Cerebellar cortex (tissue), 1 donor: Measurements from ENCODE around the gene ZFAND3.

Source experiments
- DNase-seq: peaks from one replicate; pipeline ENCODE4 v3.0.0-alpha.2; 2015; ENCODE audit warnings: low spot score

Gene ZFAND3

DNA sequence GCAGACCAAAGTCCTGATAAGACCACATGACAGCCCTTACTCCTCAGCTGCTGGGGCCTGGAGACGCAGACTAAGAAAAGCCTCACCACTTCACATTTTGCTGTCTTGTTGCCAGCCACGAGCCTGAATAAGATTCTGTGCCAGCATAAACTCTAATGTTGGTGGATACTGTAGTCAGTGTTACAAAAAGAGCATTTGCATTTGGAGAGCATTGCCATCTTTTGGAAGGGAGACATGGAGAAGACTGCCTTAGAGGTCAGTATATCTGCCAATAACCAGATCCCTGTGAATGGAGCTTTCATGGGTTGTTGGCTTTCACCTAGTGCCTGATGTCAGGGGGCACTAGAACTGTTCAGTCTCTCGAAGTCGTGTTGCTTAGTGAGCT, 315.2 kb downstream of the ZFAND3 start:
- DNase-seq: no peak

DNA sequence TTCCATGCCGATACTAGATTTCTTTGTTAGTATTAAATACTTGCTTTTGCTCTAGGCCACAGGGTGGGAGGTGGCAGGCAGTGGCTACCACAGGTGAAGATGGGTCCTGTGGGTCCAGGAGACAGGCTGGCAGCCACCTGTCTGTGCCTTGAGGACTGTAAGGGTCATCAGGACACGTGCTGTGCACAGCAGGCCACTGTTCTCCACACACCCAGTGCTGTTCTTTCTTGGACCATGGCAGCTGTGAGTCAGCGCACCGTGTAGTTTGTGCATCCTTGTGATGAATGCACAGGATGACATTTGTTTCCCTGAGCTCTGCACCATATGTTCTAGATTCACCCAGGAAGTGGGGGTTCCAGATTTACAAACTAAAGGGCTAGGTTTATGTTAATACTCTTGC, 317.0 kb downstream of the ZFAND3 start:
- no peak for DNase-seq

DNA sequence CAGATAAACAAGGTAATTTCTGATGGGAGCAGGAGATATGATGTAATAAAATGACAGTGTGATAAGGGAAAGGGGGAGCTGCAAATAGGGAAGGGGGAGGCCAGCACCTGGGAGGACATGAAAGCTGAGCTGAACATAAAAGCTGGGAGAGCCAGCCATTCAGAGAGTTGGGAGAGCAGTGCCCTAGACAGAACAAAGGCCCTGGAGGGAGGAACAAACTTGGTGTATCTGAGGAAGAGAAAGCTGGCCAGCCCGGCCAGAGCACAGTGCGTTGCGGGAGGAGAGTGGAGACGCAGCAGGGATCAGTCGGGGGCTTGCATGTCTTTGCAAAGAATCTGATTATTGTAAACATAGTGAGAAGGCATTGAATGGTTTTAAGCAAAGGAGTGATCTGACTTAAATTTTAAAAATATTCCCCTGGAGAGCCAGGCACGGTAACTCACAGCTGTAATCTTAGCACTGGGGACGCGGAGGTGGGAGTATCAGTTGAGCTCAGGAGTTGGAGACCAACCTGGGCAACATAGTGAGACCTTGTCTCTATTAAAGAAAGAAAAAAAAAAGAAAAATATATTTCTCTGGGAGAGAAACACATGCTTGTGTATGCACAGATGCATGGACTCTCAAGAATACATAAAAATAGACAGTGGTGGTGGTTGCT, 318.2 kb downstream of the ZFAND3 start:
- no peak for DNase-seq

DNA sequence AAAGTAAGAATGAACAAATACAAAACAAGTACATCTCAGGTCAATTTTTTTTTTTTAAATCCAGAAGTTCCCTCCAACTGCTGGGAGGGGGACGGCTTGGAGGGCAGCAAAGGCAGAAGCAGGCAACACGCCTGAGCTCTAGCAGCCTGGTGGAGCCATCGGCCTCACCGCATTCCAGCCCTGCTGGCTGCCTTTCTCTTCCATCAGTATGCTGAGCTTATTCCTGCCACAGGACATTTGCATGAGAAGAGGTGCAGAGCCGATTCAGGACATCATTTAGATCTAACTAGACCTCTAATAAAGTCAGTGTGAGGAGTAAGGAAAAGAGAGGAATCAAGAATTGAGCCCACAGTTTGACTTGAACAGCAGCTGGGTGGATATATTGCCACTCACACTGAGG, 318.8 kb downstream of the ZFAND3 start:
- DNase-seq: no peak

DNA sequence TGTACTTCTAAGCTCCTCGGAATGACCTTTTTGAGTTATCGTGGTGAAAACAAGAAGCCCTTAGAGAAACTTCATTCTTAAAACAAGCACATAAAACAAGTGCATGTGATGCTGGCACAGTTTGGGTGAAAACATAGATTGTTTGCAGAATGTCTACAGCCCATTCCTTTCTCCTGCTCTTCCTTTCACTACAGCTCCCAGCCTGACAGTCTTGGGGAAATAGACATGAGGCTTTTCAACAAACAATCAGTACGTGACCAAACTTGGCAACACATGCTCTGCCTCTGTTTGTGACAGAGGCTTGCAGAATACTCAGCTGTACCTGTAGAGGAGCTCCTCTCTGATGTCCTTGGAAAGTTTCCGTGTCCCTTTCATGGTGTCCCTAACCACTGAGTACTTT, 321.6 kb downstream of the ZFAND3 start:
- no peak for DNase-seq

DNA sequence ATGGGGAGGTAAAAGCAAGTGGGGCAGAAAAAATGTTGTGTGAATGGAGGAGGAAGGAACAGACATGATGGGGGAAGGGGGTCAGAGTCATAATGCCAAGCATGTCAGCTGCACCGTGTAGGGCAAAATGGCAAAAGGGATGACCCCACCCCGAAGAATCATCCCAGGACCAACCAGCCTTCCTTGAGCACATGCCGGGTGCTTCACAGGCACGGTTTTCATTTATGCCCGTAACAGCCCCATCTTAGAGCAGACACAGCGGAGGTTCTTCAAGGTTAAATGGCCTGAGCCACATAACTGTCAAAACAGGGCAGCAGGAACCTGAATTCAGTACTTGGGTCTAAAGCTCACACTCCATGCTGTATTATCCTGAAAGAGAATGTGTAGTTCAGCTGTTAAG, 322.2 kb downstream of the ZFAND3 start:
- no peak for DNase-seq

DNA sequence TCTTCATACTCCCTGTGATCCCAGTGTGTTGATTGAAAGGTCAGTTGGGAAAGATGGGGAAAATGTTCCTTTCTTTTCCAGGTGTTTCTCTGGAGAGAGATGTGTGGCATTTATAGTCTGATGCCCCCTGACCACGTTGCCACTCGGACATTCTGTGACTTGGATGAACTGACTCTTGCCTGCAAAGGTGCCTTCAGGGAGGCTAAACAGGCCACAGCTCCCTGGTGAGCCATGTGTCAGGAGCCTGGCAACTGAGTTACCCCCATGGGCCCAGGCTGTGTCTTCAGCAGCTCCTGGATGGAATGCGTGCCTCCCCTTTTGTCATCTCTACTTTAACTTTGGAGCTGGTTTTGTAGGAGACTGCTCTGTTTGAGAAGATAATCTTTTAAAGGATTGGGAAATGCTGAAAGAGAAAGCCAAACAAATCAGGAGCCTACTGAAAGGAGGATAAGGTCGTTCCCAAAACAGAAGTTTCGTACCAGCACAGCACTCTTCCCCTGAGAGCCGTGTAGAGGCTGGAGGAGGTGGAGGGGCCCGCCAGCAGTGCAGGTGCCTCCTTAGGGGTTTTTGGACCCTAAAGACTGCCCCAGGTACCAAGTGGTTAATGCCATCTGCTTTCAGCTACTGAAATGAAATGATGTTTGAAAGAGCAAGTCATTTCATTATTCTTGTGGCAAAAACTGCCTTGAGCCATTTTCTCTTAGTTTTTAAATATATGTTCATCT, 322.8 kb downstream of the ZFAND3 start:
- DNase-seq: no peak

DNA sequence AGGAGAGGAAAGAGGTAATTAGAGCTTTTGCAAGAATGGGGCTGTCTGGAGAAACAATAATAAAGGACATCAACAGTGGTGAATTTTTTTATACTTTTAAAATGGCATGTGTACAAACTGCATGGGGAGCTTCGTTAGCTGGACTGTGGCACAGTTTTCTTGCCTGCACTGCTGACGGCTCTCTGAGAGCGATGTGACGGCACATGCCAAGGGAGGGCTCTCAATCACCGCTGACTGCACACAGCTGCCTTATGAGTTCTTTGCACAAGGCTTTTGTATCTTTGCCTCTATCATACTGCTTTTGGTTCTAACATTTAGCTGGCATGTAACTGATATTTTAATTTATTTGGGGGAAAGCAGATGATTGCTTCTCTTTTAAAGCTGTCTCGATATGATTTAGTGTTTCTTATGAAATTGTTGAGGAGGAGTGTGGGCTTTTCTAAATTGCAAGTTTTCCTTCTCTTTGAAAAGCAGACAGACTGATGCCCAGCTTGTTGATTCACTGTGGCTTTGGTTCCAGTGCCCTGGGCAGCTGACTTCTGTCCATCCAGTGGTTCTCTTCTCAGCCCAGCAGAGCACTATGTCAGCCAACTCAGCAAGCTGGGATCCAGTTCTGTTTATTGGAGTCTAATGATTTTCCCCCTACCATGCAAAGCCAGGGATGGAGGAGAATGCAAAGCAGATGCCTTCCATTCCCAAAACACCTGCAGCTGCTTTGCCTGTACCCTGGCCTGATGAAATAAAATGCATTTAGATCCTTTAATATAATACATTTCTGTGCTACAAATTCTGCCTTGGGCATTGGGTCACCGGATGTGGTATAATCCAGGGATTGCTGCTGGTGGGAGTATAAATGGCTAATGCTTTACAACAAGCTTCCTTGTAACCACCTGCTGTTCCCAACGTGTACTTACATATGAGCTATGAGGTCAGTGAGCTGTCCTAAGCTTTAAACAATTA, 323.9 kb downstream of the ZFAND3 start:
- DNase-seq: no peak

DNA sequence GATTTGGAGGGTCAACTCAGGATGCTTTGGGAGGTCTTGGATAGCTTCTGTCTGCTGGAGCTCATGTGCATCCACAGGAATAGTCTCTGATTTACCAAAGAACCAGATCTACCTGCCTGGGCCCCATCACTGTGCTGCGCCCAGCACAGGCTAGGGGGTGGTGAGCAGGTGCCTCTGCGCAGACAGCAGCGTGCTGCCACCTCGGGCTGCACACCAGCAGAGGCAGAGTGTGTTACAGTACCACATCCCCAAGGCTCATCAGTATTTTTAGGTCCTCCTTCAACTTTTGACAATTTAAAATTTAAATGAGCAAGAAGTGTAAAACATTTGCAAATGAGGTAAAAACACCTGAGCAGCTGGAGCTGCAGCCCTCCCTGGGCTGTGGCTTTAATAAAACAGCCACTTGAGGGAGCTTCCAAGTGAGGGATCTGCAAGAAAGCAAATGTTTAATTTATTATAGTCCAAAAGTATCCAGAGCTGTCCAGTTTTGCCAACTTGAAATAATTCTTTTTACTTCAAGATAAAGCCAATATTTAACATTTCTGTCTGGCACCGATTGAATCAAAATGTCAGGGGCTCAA, 324.9 kb downstream of the ZFAND3 start:
- no peak for DNase-seq

DNA sequence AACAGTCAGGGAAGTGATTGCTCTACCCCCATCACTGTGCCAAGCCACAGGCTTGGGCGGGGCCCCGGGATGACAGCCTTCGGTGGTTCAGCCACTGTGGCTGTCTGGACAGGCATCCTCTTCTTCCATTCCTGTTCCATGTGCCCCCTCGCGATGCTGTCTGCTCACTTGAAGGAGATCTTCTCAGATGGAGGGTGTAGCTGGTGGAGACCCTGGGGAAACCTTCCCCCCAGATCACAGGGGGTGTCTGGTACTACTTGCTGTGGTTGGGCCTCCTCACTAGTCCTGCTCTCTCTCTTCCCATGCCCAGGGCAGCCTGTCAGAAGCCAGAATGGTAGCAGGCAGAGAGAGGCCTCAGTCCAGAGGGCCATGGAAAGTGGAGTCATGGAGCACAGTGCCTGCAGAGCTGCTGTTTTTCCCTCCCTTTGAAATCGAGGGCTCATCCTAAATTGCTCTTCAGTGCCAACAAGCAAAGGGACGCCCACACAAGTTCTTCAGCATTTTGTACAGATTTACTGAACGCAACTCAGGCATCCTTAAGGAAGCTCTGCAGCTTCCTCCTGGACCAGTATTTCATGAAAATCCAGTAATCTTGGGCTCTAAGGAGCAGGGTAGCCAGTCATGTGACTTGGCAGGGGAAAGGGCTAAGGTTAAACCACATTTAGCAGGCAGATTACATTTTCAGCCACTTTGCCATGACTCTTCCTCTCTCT, 326.6 kb downstream of the ZFAND3 start:
- DNase-seq: no peak

DNA sequence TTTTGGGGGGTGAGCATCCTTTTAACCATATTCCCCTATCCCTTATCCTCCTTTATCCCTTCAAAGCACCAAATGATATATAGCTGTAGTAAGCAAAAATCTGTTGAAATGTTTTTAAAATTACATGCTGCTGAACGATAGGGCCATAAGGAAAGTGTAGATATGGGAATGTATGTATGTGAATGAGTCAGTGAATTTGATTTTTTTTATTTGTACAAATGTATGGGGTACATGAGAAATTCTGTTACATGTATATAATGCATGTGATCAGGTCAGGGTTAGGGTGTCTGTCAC, 327.2 kb downstream of the ZFAND3 start:
- no peak for DNase-seq

DNA sequence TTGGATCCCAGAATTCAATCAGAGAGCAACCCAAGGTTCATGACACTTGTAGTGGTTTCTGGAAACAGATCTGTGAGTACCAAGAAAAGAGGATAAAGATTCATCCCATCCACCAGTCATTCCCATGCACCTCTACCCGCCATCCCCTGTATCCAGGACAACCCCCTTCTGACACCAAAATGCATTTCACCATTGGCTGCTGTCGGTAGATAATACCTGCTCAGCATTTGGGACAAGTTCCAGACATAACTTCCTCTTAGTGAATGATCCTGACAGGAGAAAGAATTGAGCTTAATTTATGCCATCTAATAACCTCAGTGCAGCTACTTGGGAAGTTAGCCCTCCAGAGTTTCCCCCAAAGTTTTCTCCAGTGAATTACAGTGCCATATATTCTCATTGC, 329.1 kb downstream of the ZFAND3 start:
- DNase-seq: no peak

DNA sequence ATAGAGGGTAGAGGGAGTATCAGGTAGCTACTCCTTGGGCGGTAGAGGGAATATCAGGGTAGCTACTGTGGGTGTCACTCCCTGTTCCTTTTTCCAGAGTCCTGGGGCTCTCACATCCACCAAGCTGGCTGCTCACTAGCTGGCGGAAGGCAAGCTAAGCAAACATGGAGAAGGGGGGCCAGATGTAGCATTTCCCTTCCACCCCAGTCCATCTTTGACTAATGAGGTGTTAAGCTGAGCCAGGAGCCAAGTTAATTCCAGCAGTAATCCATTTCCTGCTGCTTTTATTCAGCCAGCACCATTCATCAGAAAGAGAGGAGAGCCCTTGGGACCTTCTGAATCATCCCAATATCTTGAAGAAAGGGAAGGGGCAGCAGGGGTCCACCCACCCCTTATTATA, 330.0 kb downstream of the ZFAND3 start:
- no peak for DNase-seq

DNA sequence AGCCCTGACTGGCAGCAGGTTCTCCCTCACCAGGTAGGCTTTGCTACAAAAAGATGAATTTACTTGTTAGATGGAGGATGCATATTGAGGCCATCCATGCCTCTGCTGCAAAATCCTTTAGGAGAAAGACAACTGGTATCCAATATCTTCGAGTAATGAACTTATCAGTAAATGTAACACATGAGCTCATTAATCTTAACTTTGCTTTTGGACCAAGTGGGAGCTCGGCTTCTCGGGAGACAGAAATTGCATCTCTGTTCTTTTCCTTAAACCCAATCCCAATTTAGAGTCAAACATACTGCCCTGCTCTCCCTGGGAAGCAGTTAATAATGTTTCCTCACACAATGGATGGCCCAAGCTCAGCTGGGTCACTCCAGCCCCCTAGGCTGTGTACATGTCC, 330.5 kb downstream of the ZFAND3 start:
- no peak for DNase-seq

DNA sequence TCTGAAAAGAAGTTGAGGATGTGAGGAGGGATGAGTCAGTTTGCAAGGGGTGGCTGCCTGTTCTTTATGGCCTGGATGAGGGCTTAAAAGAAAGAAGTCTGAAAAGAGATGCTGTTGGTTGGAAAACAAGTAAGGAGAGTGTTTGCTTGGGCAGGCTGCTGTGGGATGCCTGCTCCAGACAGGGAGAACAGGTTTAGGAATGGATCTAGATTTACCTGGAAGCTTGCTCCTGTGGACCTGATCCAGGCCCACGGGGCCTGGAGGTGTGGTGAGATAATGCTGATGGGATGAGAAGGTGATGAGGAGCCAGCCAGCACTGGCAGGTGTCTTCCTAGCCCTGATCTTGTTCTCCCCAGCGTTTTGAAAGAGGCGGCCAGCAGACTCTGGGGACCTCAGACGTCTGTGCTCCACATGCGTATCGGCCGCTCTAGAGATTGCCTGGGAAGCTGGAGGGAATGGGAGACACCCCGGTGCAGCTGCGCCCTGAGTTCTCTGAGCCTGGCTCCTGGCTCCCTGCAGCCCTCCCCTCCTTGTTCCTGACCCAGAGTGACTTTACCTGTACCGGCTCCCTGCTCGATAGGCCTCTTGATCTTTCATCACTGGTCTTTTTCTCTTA, 331.3 kb downstream of the ZFAND3 start:
- DNase-seq: no peak

DNA sequence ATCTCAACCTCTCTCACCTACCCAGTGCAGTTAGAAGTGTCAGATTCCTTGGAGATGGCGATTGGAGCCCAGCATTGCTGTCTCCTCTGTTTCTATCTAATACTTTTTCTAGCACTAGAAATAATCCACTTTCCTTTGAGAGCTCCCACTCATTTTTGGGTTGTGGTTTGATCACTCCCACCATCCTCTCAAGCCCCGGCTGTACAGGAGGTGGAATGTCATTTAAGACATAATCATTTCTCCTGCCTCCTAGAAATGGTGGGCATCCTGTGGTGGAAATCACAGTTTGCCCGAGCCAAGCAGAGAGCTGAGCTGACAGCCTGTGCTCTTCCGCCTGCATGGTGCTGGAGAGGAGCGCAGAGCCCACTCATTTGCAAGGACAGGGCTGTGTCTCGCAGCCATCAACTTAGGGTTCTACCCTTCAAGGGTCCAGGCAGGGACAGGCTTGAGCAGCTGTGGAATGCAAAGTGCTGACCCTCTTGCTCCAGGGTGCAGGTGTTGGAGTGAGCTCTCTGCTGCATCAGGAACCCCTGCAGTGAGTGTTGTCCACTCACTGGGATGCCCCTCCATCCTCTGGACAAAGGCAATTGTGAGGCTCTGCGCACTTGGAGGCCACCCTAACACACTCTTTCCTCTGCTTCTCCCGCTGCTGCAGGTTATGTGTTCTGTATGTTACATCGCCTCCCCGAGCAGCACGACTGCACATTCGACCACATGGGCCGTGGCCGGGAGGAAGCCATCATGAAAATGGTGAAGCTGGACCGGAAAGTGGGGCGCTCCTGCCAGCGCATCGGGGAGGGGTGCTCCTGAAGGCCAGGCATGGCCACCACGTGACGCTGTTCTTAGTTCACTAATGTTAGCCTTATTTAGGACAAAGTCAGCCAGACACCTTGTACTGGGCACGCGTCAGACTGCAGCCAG, 332.3 kb downstream of the ZFAND3 start:
- DNase-seq: no peak

DNA sequence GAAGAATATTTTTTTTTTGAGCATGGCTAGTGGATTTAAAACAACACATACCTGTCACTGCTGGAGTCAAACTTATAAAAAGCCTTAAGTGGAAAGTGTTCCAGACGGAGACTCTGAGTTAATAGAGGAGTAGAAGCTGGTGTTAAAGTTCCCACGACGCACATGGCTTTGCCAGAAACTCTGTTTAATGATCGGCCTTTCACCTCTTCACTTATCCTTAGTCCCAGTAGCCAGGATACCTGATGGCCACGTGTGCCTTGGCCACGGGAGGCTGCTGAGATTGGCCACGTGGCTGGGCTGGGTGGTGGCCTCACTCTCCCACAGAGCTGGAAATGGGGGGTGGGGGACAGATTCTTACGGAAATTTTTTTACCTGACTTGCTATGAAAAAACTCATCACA, 333.1 kb downstream of the ZFAND3 start:
- DNase-seq: no peak

DNA sequence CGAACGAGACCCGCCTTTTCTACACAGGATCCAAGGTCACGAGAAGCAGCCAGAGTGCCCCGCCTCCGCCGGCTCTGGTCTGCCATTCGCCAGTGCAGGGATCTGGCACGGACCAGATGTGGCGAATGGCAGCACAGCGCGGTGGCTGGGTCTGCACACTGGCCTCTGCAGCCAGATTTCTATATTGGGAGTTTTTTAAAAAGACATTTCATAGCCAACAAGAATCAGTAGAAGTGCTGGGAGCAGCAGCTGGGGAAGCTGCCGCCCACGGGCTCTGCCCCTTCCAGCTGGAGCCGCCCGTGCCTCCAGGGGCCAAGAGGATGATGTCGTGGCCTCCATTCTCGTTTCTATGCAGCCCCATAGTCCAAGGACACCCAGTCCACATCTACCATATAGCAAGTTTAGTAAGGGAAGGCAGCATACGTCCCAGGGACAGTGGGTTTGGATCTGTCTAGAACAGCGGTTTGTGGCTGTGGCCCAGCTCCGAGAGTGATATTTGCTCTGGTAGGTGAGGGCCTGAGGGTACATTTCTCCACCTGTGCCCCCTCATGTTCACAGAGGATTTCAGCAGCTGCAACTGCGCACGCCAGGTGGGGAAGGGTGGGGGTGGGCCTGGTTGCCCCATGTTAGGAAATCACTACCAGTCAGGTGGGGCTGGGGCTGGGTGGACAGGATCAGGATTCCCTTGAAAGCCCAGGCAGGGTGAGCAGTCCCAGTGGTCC, 333.7 kb downstream of the ZFAND3 start:
- no peak for DNase-seq

DNA sequence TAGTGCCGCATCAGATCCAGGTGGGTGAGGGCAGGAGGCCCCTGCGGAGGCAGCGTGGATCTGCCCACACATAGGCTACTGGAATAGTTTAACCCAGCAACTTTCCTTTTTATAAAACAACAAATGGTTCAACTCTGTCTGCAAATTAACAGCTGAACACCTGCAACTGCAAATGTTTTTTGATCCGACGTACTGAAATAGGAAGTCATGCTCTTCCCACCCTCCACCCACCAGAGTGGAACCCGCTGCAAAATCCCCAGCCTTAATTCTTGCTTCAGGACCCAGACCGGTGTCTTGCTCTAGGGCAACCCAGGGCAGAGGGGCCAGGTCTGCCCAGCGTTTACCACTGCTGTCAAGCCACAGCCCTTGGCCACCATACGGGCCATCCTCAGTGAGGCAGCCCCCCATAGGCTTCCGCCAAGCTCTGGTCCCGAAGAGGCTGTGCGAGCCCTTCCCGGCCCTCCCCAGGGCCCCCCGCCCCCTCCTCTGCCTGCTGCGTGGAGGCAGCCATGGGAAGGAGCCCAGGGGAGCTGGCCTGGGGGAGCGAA, 334.3 kb downstream of the ZFAND3 start:
- no peak for DNase-seq

DNA sequence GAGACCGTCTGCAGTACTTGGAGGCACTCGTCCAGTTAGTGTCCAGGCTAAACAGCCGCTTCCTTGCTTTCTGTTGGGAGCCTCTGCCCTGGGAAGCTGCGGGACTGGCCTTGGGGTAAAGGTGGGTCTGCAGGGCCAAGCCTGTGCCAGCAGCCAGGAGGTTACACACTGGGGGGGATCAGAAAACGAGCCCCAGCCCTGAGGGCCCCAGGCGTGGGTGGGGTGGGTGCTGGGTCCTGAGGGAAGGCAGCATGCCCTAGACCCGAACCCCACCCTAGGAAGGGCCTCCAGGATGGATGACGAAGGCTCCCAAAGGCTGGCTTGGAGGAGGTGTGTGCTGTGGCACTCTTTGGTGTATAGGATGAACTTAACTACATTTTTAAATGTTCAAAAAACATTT, 335.2 kb downstream of the ZFAND3 start:
- DNase-seq: no peak
